Measurements from ENCODE around the gene URB2.
"Not testable (repeated sequence)": the region's sequence is repeated elsewhere in the genome, so short reads cannot be mapped to it uniquely, and the experiment has no call there.

URB2 gene

GRCh38 chr1:229614701-229615100, 11.3 kb upstream of the URB2 start:
- no peak for DNase-seq

GRCh38 chr1:229617351-229618100, 8.5 kb upstream of the URB2 start:
- no peak for DNase-seq

- no peak for DNase-seq
Measured at GRCh38 chr1:229619002-229619401, 7.0 kb upstream of the URB2 start.

- DNase-seq, result no peak
Measured at GRCh38 chr1:229619614-229620013, 6.4 kb upstream of the URB2 start.

GRCh38 chr1:229620876-229621275, 5.2 kb upstream of the URB2 start:
- DNase-seq, result no peak

GRCh38 chr1:229621663-229622062, 4.4 kb upstream of the URB2 start:
- no peak for DNase-seq

- not testable (repeated sequence) for DNase-seq
Measured at GRCh38 chr1:229622641-229623120, 3.4 kb upstream of the URB2 start.

- no peak for DNase-seq
Measured at GRCh38 chr1:229623225-229623624, 2.8 kb upstream of the URB2 start.

- DNase-seq, result no peak
Measured at GRCh38 chr1:229623838-229624237, 2.2 kb upstream of the URB2 start.

GRCh38 chr1:229624521-229625070, 1.5 kb upstream of the URB2 start:
- DNase-seq, result no peak

- peak in 7 of 14 donors; percentile 47 to 73 (median 54) for DNase-seq
Measured at GRCh38 chr1:229625071-229625914, 754 bp upstream of the URB2 start.

GRCh38 chr1:229627003-229627402, 956 bp downstream of the URB2 start:
- DNase-seq, result no peak

- no peak for DNase-seq
Measured at GRCh38 chr1:229629261-229629660, 3.2 kb downstream of the URB2 start.

- no peak for DNase-seq
Measured at GRCh38 chr1:229631148-229631547, 5.1 kb downstream of the URB2 start.

- DNase-seq, result no peak
Measured at GRCh38 chr1:229631966-229632365, 5.9 kb downstream of the URB2 start.

- peak in 1 of 14 donors; percentile 19 for DNase-seq
Measured at GRCh38 chr1:229636042-229636441, 10.0 kb downstream of the URB2 start.

GRCh38 chr1:229637746-229638145, 11.7 kb downstream of the URB2 start:
- no peak for DNase-seq

- peak in 1 of 14 donors; percentile 69 for DNase-seq
Measured at GRCh38 chr1:229640455-229640854, 14.4 kb downstream of the URB2 start.

GRCh38 chr1:229641306-229641705, 15.3 kb downstream of the URB2 start:
- no peak for DNase-seq

- DNase-seq, result no peak
Measured at GRCh38 chr1:229642376-229642775, 16.3 kb downstream of the URB2 start.

GRCh38 chr1:229642970-229643369, 16.9 kb downstream of the URB2 start:
- DNase-seq, result no peak

GRCh38 chr1:229643996-229644745, 18.1 kb downstream of the URB2 start:
- peak in 1 of 14 donors; percentile 12 for DNase-seq

Data from C1 segment of cervical spinal cord (tissue), 14 donors.